Smooth muscle cell (in vitro differentiated cells): ENCODE results near the gene GLO1. TPM values are rescaled to one million over a fixed set of nuclear protein-coding genes. Genes with fewer than 3 reads are reported as not detected.

ENCODE experiments used
- DNase-seq: peaks from one replicate; lab custom pipeline; 2025; ENCODE audit not compliant: unreplicated experiment; lab: John Stamatoyannopoulos, UW
- H2AFZ ChIP-seq: fragments of 200-600 bp; sonication (generic); 2 replicates; pipeline ENCODE4 v1.6.0; 2016; ENCODE audit warnings: antibody characterized with exemption, low read depth, mild to moderate bottlenecking
- H3F3A ChIP-seq: fragments of 200-600 bp; sonication (generic); 2 replicates; pipeline ENCODE4 v1.6.0; 2017; ENCODE audit warnings: antibody characterized with exemption, low read depth
- H3K27ac ChIP-seq: fragments of 200-600 bp; sonication (generic); 2 replicates; pipeline ENCODE4 v1.5.1; 2016; ENCODE audit warnings: low read depth, mild to moderate bottlenecking
- H3K27me3 ChIP-seq: fragments of 200-600 bp; sonication (generic); 2 replicates; pipeline ENCODE4 v1.6.1; 2016; ENCODE audit warnings: low read depth, mild to moderate bottlenecking
- H3K36me3 ChIP-seq: fragments of 200-600 bp; sonication (generic); 2 replicates; pipeline ENCODE4 v1.5.1; 2016; ENCODE audit warnings: low read depth
- H3K4me1 ChIP-seq: fragments of 200-600 bp; sonication (generic); 2 replicates; pipeline ENCODE4 v1.5.1; 2016; ENCODE audit warnings: low read depth
- H3K4me2 ChIP-seq: fragments of 200-600 bp; sonication (generic); 2 replicates; pipeline ENCODE4 v1.6.0; 2016; ENCODE audit warnings: mild to moderate bottlenecking
- H3K4me3 ChIP-seq: fragments of 200-600 bp; sonication (generic); 2 replicates; pipeline ENCODE4 v1.5.1; 2016; ENCODE audit warnings: mild to moderate bottlenecking
- H3K79me2 ChIP-seq: fragments of 200-600 bp; sonication (generic); 2 replicates; pipeline ENCODE4 v1.6.0; 2016; ENCODE audit warnings: low read depth, mild to moderate bottlenecking
- H3K9ac ChIP-seq: fragments of 200-600 bp; sonication (generic); 2 replicates; pipeline ENCODE4 v1.6.0; 2016; ENCODE audit warnings: low read depth
- H3K9me3 ChIP-seq: fragments of 200-600 bp; sonication (generic); replicated peaks from 2 replicates; pipeline ENCODE4 v1.5.1; 2016; ENCODE audit warnings: low read depth
- H4K20me1 ChIP-seq: fragments of 200-600 bp; sonication (generic); 2 replicates; pipeline ENCODE4 v1.6.0; 2016; ENCODE audit warnings: low read depth
- CTCF ChIP-seq: fragments of 200-600 bp; sonication (generic); IDR thresholded peaks from 2 replicates; pipeline ENCODE4 v1.5.1; 2017; ENCODE audit warnings: borderline replicate concordance, mild to moderate bottlenecking, antibody characterized with exemption; ENCODE audit not compliant: insufficient read depth, poor library complexity, severe bottlenecking
- WGBS: methylation state at CpG from one replicate; pipeline ENCODE4 v1.1.7; 2016; ENCODE audit warnings: low lambda C conversion rate; 5-methylcytosine and 5-hydroxymethylcytosine counted together
- polyA plus RNA-seq: library from polyadenylated mRNA; unstranded; fragments of >200 nt; fragmentation: Nextera tagmentation; extraction: Ambion mirVana; gene quantifications from 2 replicates; pipeline ENCODE4 v1.2.1, GENCODE V29; 2016
- total RNA-seq: library from RNA; depleted of rRNA; stranded (reverse); fragments of >200 nt; gene quantifications from 2 replicates; pipeline ENCODE4 v1.2.3, GENCODE V29; 2014

GLO1 gene
- total and polyA plus RNA-seq, 2 experiments from 2014 or later = 147 to 204 TPM

- no peaks in the 10 kb centered on the region for H3K4me1 ChIP-seq
- 96% methylated on average over 2 of the region's 2 CpGs for WGBS
- no peak overlapping the region for H3K4me3 ChIP-seq
- H3F3A ChIP-seq = no peaks in the 10 kb centered on the region
- no peak overlapping the region for H3K4me2 ChIP-seq
- H3K27ac ChIP-seq = no peak overlapping the region
- H3K79me2 ChIP-seq = no peaks in the 10 kb centered on the region
- DNase-seq = no peak
- TF ChIP-seq CTCF = no peak
- no peak overlapping the region for H3K9ac ChIP-seq
- no peaks in the 10 kb centered on the region for H3K27me3 ChIP-seq
- no peak overlapping the region for H2AFZ ChIP-seq
- no peaks in the 10 kb centered on the region for H4K20me1 ChIP-seq
- H3K9me3 ChIP-seq = no peaks in the 10 kb centered on the region
- H3K36me3 ChIP-seq = no peaks in the 10 kb centered on the region
Observed at GRCh38 chr6:38716825-38717224, 13.9 kb upstream of the GLO1 start.

DNA sequence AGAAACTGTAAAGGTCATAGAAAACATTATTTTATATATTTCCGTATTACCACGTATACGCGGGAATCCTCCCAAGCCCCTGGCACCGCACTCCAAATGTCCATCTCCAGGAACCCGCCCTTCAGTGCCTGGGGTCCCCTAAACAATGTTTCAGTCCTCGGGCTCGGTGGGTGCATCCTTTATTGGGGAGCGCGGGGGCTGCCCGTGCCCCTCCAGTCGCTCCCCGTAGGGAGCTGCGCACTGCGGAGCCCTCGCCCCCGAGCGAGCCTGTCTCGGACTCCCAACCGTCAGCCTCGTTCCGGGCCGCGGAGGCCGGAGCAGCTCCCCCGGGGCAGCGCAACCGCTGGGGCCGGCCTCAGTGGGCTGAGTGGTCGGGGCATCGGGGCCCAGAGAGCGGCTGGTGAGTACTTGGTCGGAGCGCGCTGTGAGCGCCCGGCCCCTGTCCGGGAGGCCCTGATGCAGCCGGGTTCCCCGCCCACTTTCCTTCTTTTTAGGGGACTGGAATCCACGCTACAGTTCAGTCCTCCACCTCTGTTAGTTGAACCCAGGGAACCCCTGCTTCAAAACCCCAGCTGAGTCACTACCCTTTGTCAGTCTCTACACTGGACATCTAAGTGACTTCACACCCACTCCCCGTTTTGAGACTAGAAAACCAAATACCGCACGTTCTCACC lies 12.2 kb upstream of the GLO1 start, which contains the start of gene DNAH8:
Gene DNAH8 (plus strand): TSS at position 296 of the 674 bp plus-strand sequence. CDS start 7,499 bp downstream, outside the sequence.
- no peaks in the 10 kb centered on the region for H3F3A ChIP-seq
- no peaks in the 10 kb centered on the region for H3K9me3 ChIP-seq
- no peaks in the 10 kb centered on the region for H4K20me1 ChIP-seq
- no peaks in the 10 kb centered on the region for H3K4me1 ChIP-seq
- no peak for DNase-seq
- H3K27ac ChIP-seq = no peak within 1 kb of the TSS
- no peak for TF ChIP-seq CTCF
- no peak within 1 kb of the TSS for H3K4me3 ChIP-seq
- no peaks in the 10 kb centered on the region for H3K79me2 ChIP-seq
- no peaks in the 10 kb centered on the region for H3K27me3 ChIP-seq
- H3K9ac ChIP-seq = no peak within 1 kb of the TSS
- no peak within 1 kb of the TSS for H3K4me2 ChIP-seq
- WGBS = 96% methylated on average over 44 of the region's 44 CpGs
- no peak within 1 kb of the TSS for H2AFZ ChIP-seq
- no peaks in the 10 kb centered on the region for H3K36me3 ChIP-seq

DNA sequence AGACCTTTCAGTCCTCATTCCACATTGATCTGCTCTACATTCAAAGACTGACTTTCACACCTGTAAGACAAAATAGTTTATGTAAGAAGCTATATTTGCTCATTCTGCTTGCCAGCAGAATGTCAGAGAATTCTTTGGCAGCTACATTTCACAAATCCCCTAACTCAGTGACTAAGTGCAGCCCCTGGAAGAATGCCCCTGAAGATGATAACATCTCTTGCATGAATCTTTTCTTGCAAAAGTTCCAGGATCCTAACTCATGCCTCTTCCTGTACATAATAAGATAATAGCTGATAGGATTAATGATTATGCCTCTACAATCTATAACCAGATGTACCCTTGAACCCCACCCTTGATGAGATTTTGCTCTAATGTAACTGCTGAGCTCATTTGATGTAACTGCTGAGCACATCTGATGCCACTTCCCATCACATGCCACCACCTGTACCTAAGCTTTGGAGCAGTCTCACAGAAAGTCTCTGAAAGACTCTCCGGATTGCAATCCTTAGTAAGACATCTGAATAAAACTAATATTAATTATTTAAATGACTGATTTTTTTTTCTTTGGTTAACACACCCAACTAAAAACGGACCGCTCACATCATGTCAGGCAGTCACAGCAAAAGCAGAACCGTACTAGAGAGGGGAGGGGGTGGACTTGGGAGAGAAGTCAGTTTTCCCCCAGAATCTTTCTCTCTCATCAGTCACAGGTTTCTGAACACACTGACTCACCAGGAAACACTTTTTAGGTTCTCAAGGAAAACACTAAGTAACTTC lies 11.5 kb upstream of the GLO1 start:
- no peaks in the 10 kb centered on the region for H3K79me2 ChIP-seq
- no peaks in the 10 kb centered on the region for H3K27me3 ChIP-seq
- no peaks in the 10 kb centered on the region for H4K20me1 ChIP-seq
- 83% methylated on average over 4 of the region's 4 CpGs for WGBS
- H3F3A ChIP-seq = no peaks in the 10 kb centered on the region
- H3K27ac ChIP-seq = no peak overlapping the region
- no peak overlapping the region for H2AFZ ChIP-seq
- no peaks in the 10 kb centered on the region for H3K4me1 ChIP-seq
- no peak overlapping the region for H3K4me3 ChIP-seq
- TF ChIP-seq CTCF = no peak
- no peaks in the 10 kb centered on the region for H3K36me3 ChIP-seq
- no peak overlapping the region for H3K4me2 ChIP-seq
- no peak for DNase-seq
- H3K9ac ChIP-seq = no peak overlapping the region
- no peaks in the 10 kb centered on the region for H3K9me3 ChIP-seq
